Endothelial cell of umbilical vein (primary cell): ENCODE results near the gene ABI3. TPM values are rescaled to one million over a fixed set of nuclear protein-coding genes. Genes with fewer than 3 reads are reported as not detected.

Source experiments
- BruUV-seq: library from RNA; stranded (reverse); fragments of 400-500 nt; replicated peaks from 2 replicates; lab custom pipeline; 2021; lab: Mats Ljungman, UMichigan
- CTCF ChIA-PET: fragments of 300-600, 350-600 bp; sonication (Branson Sonifier 250); formaldehyde crosslinking; loops from one replicate; lab custom pipeline; 2021; ENCODE audit warnings: antibody characterized with exemption, inconsistent platforms; lab: Charles Lee
- POLR2A ChIA-PET: fragments of 300-600, 350-600 bp; sonication (Branson Sonifier 250); formaldehyde crosslinking; loops from one replicate; lab custom pipeline; 2021; ENCODE audit warnings: antibody characterized with exemption, inconsistent platforms; lab: Charles Lee
- DNase-seq: peaks from one replicate; pipeline ENCODE4 v3.0.0-alpha.2; 2011; ENCODE audit warnings: low read depth, low spot score
- FAIRE-seq: peaks from 2 replicates; lab custom pipeline; 2011; peaks lifted over from hg19 to GRCh38; lab: Jason Lieb, UNC
- H2AFZ ChIP-seq: 2 replicates; pipeline ENCODE4 v1.6.0; 2012; ENCODE audit warnings: low read depth, low read length, control low read depth, inconsistent platforms
- H3K27ac ChIP-seq: 2 replicates; pipeline ENCODE4 v1.5.1; 2011; ENCODE audit warnings: low read depth, mild to moderate bottlenecking, control low read depth, low read length, moderate library complexity; ENCODE audit not compliant: insufficient read depth
- H3K27me3 ChIP-seq, 2 experiments: 2 replicates each; pipeline versions ENCODE4 v1.6.0 to v1.6.1; 2011; ENCODE audit warnings: low read length in 2 of 2, mixed read lengths in 1 of 2; ENCODE audit not compliant: control insufficient read depth in 2 of 2, insufficient read depth in 2 of 2
- H3K36me3 ChIP-seq, 2 experiments: 2 replicates in 1 of 2; 3 replicates in 1 of 2; pipeline ENCODE4 v1.5.1; 2011; ENCODE audit warnings: low read length in 2 of 2, mild to moderate bottlenecking in 1 of 2, moderate library complexity in 1 of 2; ENCODE audit not compliant: control insufficient read depth in 2 of 2, insufficient read depth in 2 of 2; ENCODE audit errors: extremely low read depth in 1 of 2
- H3K4me1 ChIP-seq: 3 replicates; pipeline ENCODE4 v1.5.1; 2011; ENCODE audit warnings: mild to moderate bottlenecking, low read length; ENCODE audit not compliant: control insufficient read depth, insufficient read depth; ENCODE audit errors: extremely low read depth
- H3K4me2 ChIP-seq: 2 replicates; pipeline ENCODE4 v1.6.1; 2011; ENCODE audit warnings: low read length, control low read depth, mixed read lengths; ENCODE audit not compliant: insufficient read depth
- H3K4me3 ChIP-seq, 3 experiments: fragments of 200-600 bp in 1 of 3; sonication (generic), shearing (Covaris generic) in 1 of 3; replicated peaks in 1 of 3; 2 replicates each; pipeline ENCODE4 v1.5.1; 2011 to 2016; ENCODE audit warnings: control low read depth in 3 of 3, low read length in 3 of 3, mild to moderate bottlenecking in 2 of 3, inconsistent platforms in 1 of 3, low read depth in 1 of 3, moderate library complexity in 1 of 3; ENCODE audit not compliant: insufficient read depth in 1 of 3
- H3K79me2 ChIP-seq: 2 replicates; pipeline ENCODE4 v1.6.0; 2012; ENCODE audit warnings: low read length, inconsistent platforms; ENCODE audit not compliant: control insufficient read depth, insufficient read depth
- H3K9ac ChIP-seq: replicated peaks from 2 replicates; pipeline ENCODE3; 2011; ENCODE audit warnings: low read length, control low read depth; ENCODE audit not compliant: insufficient read depth; ENCODE audit errors: extremely low read depth
- H3K9me1 ChIP-seq: replicated peaks from 3 replicates; pipeline ENCODE4 v1.6.0; 2011; ENCODE audit warnings: mild to moderate bottlenecking, low read length; ENCODE audit not compliant: control insufficient read depth, insufficient read depth; ENCODE audit errors: extremely low read depth
- H3K9me3 ChIP-seq: replicated peaks from 2 replicates; pipeline ENCODE4 v1.5.1; 2012; ENCODE audit warnings: low read length, inconsistent platforms; ENCODE audit not compliant: control insufficient read depth, insufficient read depth
- H4K20me1 ChIP-seq: replicated peaks from 2 replicates; pipeline ENCODE3; 2011; ENCODE audit warnings: mild to moderate bottlenecking, low read length; ENCODE audit not compliant: control insufficient read depth, insufficient read depth; ENCODE audit errors: extremely low read depth
- EZH2 ChIP-seq: IDR thresholded peaks from 2 replicates; pipeline ENCODE4 v1.6.1; 2012; ENCODE audit warnings: borderline replicate concordance, low read depth, mild to moderate bottlenecking, moderate library complexity, low read length, inconsistent platforms; ENCODE audit not compliant: severe bottlenecking
- FOS ChIP-seq: IDR thresholded peaks from 2 replicates; pipeline ENCODE4 v1.6.1; 2011; ENCODE audit warnings: mild to moderate bottlenecking, low read length, moderate library complexity, borderline replicate concordance; ENCODE audit not compliant: insufficient read depth
- GATA2 ChIP-seq: IDR thresholded peaks from 2 replicates; pipeline ENCODE4 v1.7.0; 2011; ENCODE audit warnings: low read depth, mild to moderate bottlenecking, moderate library complexity, mixed read lengths, low read length; ENCODE audit not compliant: insufficient read length, insufficient read depth
- JUN ChIP-seq: IDR thresholded peaks from 2 replicates; pipeline ENCODE4 v1.6.1; 2011; ENCODE audit warnings: borderline replicate concordance, low read depth; ENCODE audit not compliant: insufficient read length, insufficient read depth
- MYC ChIP-seq: IDR thresholded peaks from one replicate; pipeline ENCODE4 v1.6.1; 2011; ENCODE audit warnings: mild to moderate bottlenecking, low read depth, low read length
- POLR2A ChIP-seq: IDR thresholded peaks from 2 replicates; pipeline ENCODE4 v1.6.1; 2012; ENCODE audit warnings: low read depth, mild to moderate bottlenecking, control low read depth, low read length
- POLR2AphosphoS5 ChIP-seq: IDR thresholded peaks from 2 replicates; pipeline ENCODE4 v1.6.1; 2012; ENCODE audit warnings: low read depth, mild to moderate bottlenecking, control low read depth, low read length, moderate library complexity; ENCODE audit not compliant: insufficient read depth
- dilution Hi-C: fragments of 300-500 bp; cut with MboI; formaldehyde crosslinking; loops from one replicate; pipeline ENCODE4 v1.15.0; 2019; ENCODE audit warnings: low sequenced_read_pairs; ENCODE audit not compliant: extremely low pct_ligation_motif_present
- intact Hi-C: fragments of 100-400 bp; cut with micrococcal nuclease; formaldehyde crosslinking; loops from one replicate; pipeline ENCODE4 v1.10.0; 2022
- polyA plus RNA-seq, 4 experiments: library from polyadenylated mRNA; depleted of rRNA in 3 of 4; stranded (reverse) in 3 of 4; unstranded in 1 of 4; fragments of >200 nt; gene quantifications; 2 replicates each; pipeline versions ENCODE4 v1.2.1 to v1.2.3, GENCODE V29; 2011 to 2012; ENCODE audit warnings: missing spikeins in 1 of 4
- total RNA-seq: library from RNA; stranded (reverse); gene quantifications from 2 replicates; pipeline ENCODE4 v1.2.3, GENCODE V29; 2021
- TF ChIP-seq, protein P1 (sequence below), 2 donors: IDR thresholded peaks; 1 replicate in 1 of 2; 2 replicates in 1 of 2; pipeline ENCODE4 v1.5.1; 2011; ENCODE audit warnings: low read length in 2 of 2, mild to moderate bottlenecking in 2 of 2, moderate library complexity in 2 of 2, control low read depth in 1 of 2, inconsistent platforms in 1 of 2, low read depth in 1 of 2; ENCODE audit not compliant: insufficient read depth in 1 of 2; ENCODE audit errors: extremely low read depth in 1 of 2
- TF ChIP-seq, protein P2 (sequence below): IDR thresholded peaks from 2 replicates; pipeline ENCODE4 v1.6.1; 2011; ENCODE audit not compliant: insufficient read depth, insufficient read length

ABI3 gene
- total and polyA plus RNA-seq, 2 donors (not counting 3 experiments of a cell fraction or from before 2014, with no cell fraction given) = 35.2 to 35.5 TPM

DNA sequence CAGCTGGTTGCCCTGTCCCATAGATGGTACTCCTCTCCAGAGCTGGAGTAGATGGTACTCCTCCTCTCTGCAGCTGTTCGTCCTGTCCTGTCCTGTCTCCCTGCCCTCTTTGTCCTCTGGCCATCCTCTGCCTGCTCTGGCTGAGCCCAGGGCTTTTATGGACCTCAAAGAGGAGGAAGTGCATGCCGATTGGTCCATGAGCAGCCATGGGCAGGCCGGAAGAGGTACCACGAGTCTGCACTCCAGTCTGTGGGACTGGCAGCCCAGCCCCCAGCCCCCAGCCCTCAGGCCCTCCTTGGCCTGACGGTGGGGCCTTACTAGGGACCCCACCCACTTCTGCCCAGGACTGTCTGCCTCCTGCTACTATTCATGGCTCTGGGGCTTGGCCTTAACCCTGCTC is 27.2 kb upstream of the ABI3 start:
- Histone ChIP-seq H4K20me1 (no peaks in the 10 kb centered on the region), H3K4me3 (no peak overlapping the region), H3K9me1 (no peaks in the 10 kb centered on the region), H3K36me3 (no peaks in the 10 kb centered on the region), H2AFZ (no peak overlapping the region), H3K79me2 (no peaks in the 10 kb centered on the region), H3K4me2 (no peak overlapping the region), H3K9ac (no peak overlapping the region), H3K4me1 (no peaks in the 10 kb centered on the region), H3K27me3 (no peaks in the 10 kb centered on the region), H3K27ac (no peak overlapping the region), H3K9me3 (no peaks in the 10 kb centered on the region)
- intact Hi-C loops (no loop called here), dilution Hi-C loops (no loop called here)
- no TSS peak for BruUV-seq
- CTCF ChIA-PET = interaction anchor here (3.8 to 4.3 kb wide), 2 partner anchors 43 to 108 kb away, joined by 14 to 103 read pairs; no protein-coding TSS in a partner anchor
- no peak for TF ChIP-seq EZH2
- TF ChIP-seq, protein P1, sequence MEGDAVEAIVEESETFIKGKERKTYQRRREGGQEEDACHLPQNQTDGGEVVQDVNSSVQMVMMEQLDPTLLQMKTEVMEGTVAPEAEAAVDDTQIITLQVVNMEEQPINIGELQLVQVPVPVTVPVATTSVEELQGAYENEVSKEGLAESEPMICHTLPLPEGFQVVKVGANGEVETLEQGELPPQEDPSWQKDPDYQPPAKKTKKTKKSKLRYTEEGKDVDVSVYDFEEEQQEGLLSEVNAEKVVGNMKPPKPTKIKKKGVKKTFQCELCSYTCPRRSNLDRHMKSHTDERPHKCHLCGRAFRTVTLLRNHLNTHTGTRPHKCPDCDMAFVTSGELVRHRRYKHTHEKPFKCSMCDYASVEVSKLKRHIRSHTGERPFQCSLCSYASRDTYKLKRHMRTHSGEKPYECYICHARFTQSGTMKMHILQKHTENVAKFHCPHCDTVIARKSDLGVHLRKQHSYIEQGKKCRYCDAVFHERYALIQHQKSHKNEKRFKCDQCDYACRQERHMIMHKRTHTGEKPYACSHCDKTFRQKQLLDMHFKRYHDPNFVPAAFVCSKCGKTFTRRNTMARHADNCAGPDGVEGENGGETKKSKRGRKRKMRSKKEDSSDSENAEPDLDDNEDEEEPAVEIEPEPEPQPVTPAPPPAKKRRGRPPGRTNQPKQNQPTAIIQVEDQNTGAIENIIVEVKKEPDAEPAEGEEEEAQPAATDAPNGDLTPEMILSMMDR (IDR thresholded peaks at IDR 0.05; ENCODE audit: extremely low read depth in 1 of 2, insufficient read depth in 1 of 2, low read depth in 1 of 2, low read length in 2 of 2) = no peak
- TF ChIP-seq, protein P2, sequence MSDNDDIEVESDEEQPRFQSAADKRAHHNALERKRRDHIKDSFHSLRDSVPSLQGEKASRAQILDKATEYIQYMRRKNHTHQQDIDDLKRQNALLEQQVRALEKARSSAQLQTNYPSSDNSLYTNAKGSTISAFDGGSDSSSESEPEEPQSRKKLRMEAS = no peak
- TF ChIP-seq GATA2 = no peak
- no peak for TF ChIP-seq FOS
- no peak for TF ChIP-seq JUN
- no peak for TF ChIP-seq MYC
- TF ChIP-seq POLR2A = no peak
- TF ChIP-seq POLR2AphosphoS5 = no peak
- POLR2A ChIA-PET = no interaction called here
- FAIRE-seq (no peak), DNase-seq (no peak)
